Transverse colon (tissue), 4 donors: ENCODE data around the gene SMARCE1. TPM values are rescaled to one million over a fixed set of nuclear protein-coding genes. Genes with fewer than 3 reads are reported as not detected.

Source experiments
- DNase-seq: peaks from one replicate; pipeline ENCODE4 v3.0.0-alpha.2; 2019
- H3K27ac ChIP-seq, 4 donors: fragments of 200-600 bp; sonication (generic); 2 replicates each; pipeline ENCODE4 v1.5.1; 2016 to 2018; ENCODE audit warnings: inconsistent platforms in 4 of 4
- H3K27me3 ChIP-seq: fragments of 200-600 bp; sonication (generic); 2 replicates; pipeline ENCODE4 v1.5.1; 2017; ENCODE audit warnings: inconsistent platforms
- H3K36me3 ChIP-seq, 4 donors: fragments of 200-600 bp; sonication (generic); 2 replicates each; pipeline ENCODE4 v1.5.1; 2017 to 2019; ENCODE audit warnings: inconsistent platforms in 4 of 4
- H3K4me1 ChIP-seq, 4 donors: fragments of 200-600 bp; sonication (generic); 2 replicates each; pipeline ENCODE4 v1.5.1; 2017 to 2020; ENCODE audit warnings: inconsistent platforms in 4 of 4
- H3K4me3 ChIP-seq, 4 donors: fragments of 200-600 bp; sonication (generic); 1 replicate in 1 of 4; 2 replicates in 3 of 4; pipeline versions ENCODE4 v1.5.1 to v1.6.1; 2017 to 2019; ENCODE audit warnings: inconsistent platforms in 4 of 4
- H3K9me3 ChIP-seq, 2 donors: fragments of 200-600 bp; sonication (generic); 2 replicates each; pipeline ENCODE4 v1.5.1; 2017 to 2019; ENCODE audit warnings: inconsistent platforms in 2 of 2
- EP300 ChIP-seq: sonication (generic); formaldehyde crosslinking; IDR thresholded peaks from one replicate; pipeline ENCODE4 v1.6.1; 2017; ENCODE audit warnings: antibody characterized with exemption, low read depth
- POLR2A ChIP-seq: fragments of 450-650 bp; IDR thresholded peaks from one replicate; pipeline ENCODE4 v1.6.1; 2016; ENCODE audit warnings: antibody characterized with exemption, mild to moderate bottlenecking, moderate library complexity
- POLR2AphosphoS5 ChIP-seq, 3 donors: sonication (generic); formaldehyde crosslinking; IDR thresholded peaks; one replicate each; pipeline ENCODE4 v1.6.1; 2016; ENCODE audit warnings: antibody characterized with exemption in 3 of 3
- WGBS, 2 donors: methylation state at CpG; one replicate each; pipeline ENCODE4 v1.1.5; 2018; ENCODE audit warnings: low coverage in 1 of 2; 5-methylcytosine and 5-hydroxymethylcytosine counted together
- in situ Hi-C, 4 donors: fragments of 200-750 bp; cut with MboI; loops; one replicate each; pipeline versions ENCODE4 v1.15.0 to v1.15.1; 2017; ENCODE audit warnings: low sequenced_read_pairs in 3 of 4, low pct_ligation_motif_present in 1 of 4, low pct_unique_long_range_greater_than_20kb in 1 of 4
- intact Hi-C: fragments of 100-400 bp; cut with DNase I; formaldehyde crosslinking; loops from one replicate; pipeline ENCODE4 v1.15.1; 2023; ENCODE audit warnings: low total_unique reads
- total RNA-seq, 4 donors: library from RNA; depleted of rRNA; stranded (reverse); fragments of >200 nt; gene quantifications; one replicate each; pipeline ENCODE4 v1.1.0, GENCODE V29; 2016
- TF ChIP-seq, protein P1 (sequence below), 5 experiments: fragments of 200-600 bp in 3 of 5; fragments of 450-650 bp in 2 of 5; sonication (generic) in 3 of 5; IDR thresholded peaks; 1 replicate in 2 of 5; 2 replicates in 3 of 5; pipeline ENCODE4 v1.5.1; 2016 to 2017; ENCODE audit warnings: antibody characterized with exemption in 5 of 5, inconsistent platforms in 3 of 5, mild to moderate bottlenecking in 2 of 5, moderate library complexity in 1 of 5

Gene SMARCE1
- total RNA-seq, 4 donors from 2014 or later, result 43.0 to 87.2 (median 61.6) TPM

GRCh38 chr17:40645943-40646342 lies 1.7 kb downstream of the SMARCE1 start:
- H3K9me3 ChIP-seq, result no peaks in the 10 kb centered on the region
- WGBS, 2 donors, result 73% methylated on average over 2 of the region's 2 CpGs
- no peak overlapping the region for H3K4me3 ChIP-seq
- no peak for DNase-seq
- H3K27ac ChIP-seq, result no peak overlapping the region
- H3K36me3 ChIP-seq, result peaks cover 0 to 31% (median 13%) of the 10 kb centered on the region in 4 donors
- peaks cover 19 to 41% (median 24%) of the 10 kb centered on the region in 4 donors for H3K4me1 ChIP-seq
- intact Hi-C loops, result no loop called here
- no peaks in the 10 kb centered on the region for H3K27me3 ChIP-seq
- in situ Hi-C loops, result no loop called here
- no peak for TF ChIP-seq POLR2A
- TF ChIP-seq EP300, result no peak
- no peak for TF ChIP-seq POLR2AphosphoS5 (IDR thresholded peaks at IDR 0.05)
- TF ChIP-seq, protein P1, sequence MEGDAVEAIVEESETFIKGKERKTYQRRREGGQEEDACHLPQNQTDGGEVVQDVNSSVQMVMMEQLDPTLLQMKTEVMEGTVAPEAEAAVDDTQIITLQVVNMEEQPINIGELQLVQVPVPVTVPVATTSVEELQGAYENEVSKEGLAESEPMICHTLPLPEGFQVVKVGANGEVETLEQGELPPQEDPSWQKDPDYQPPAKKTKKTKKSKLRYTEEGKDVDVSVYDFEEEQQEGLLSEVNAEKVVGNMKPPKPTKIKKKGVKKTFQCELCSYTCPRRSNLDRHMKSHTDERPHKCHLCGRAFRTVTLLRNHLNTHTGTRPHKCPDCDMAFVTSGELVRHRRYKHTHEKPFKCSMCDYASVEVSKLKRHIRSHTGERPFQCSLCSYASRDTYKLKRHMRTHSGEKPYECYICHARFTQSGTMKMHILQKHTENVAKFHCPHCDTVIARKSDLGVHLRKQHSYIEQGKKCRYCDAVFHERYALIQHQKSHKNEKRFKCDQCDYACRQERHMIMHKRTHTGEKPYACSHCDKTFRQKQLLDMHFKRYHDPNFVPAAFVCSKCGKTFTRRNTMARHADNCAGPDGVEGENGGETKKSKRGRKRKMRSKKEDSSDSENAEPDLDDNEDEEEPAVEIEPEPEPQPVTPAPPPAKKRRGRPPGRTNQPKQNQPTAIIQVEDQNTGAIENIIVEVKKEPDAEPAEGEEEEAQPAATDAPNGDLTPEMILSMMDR (IDR thresholded peaks at IDR 0.05), result no peak

DNA sequence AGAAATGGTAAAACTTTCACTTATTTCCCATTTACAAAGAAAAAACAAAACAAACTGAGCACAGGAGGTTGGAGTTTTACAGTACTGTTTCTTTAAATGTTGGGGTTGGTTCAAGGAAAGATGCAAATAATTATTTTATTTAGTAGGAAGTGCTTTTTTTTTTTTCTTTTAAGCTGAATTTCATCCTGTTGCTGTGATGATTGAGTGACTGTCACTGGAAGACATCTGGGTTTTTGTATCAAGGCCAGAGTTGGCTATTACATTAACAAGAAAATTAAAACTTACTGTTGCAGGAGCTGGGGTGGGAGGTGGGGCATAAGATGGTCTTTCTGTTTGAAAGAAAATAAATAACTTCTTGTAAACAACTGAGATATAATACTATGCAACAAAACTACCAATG lies 2.3 kb downstream of the SMARCE1 start:
- TF ChIP-seq, protein P1 (IDR thresholded peaks at IDR 0.05), result no peak
- no peak for TF ChIP-seq POLR2AphosphoS5 (IDR thresholded peaks at IDR 0.05)
- TF ChIP-seq POLR2A, result no peak
- TF ChIP-seq EP300, result no peak
- Histone ChIP-seq H3K9me3 (no peaks in the 10 kb centered on the region), H3K27ac (no peak overlapping the region), H3K36me3 (peaks cover 0 to 35% (median 17%) of the 10 kb centered on the region in 4 donors), H3K4me1 (peaks cover 19 to 41% (median 24%) of the 10 kb centered on the region in 4 donors), H3K27me3 (no peaks in the 10 kb centered on the region), H3K4me3 (no peak overlapping the region)
- in situ Hi-C loops, result no loop called here
- DNase-seq, result no peak
- intact Hi-C loops, result no loop called here

DNA sequence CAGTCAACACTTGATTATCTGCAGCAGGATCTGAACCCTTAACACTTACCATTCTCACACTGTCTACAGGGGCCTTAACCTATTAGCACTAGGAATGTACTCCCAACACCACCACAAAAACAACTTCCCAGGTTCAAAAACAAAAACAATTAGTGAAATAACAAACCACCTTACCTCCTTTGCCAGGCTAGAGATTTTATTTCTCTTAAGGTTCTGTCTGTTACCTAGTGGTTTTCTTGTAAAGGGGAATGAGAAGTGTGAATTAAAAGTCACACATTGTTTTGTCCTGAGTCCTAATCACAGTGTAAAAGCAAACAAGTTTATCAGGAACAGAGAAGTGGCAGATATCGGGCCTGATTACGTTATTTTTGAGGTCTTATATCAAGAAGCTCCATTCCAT lies 9.7 kb downstream of the SMARCE1 start:
- 84 to 97% methylated on average over 2 of the region's 2 CpGs for WGBS, 2 donors
- peaks cover 0 to 68% (median 37%) of the 10 kb centered on the region in 4 donors for H3K36me3 ChIP-seq

GRCh38 chr17:40633871-40634270 lies 13.7 kb downstream of the SMARCE1 start:
- Histone ChIP-seq H3K27ac (no peak overlapping the region), H3K4me1 (no peaks in the 10 kb centered on the region), H3K36me3 (peaks cover 0 to 78% (median 41%) of the 10 kb centered on the region in 4 donors), H3K9me3 (no peaks in the 10 kb centered on the region), H3K4me3 (no peak overlapping the region), H3K27me3 (no peaks in the 10 kb centered on the region)
- in situ Hi-C loops (no loop called here), intact Hi-C loops (no loop called here)
- TF ChIP-seq EP300 (no peak), POLR2A (no peak), POLR2AphosphoS5 (IDR thresholded peaks at IDR 0.05) (no peak)
- TF ChIP-seq, protein P1 (IDR thresholded peaks at IDR 0.05), result no peak
- DNase-seq, result no peak
- 22 to 28% methylated on average over 1 of the region's 1 CpG for WGBS, 2 donors

More for the DNA sequence above, 9.7 kb downstream of the SMARCE1 start:
- in situ Hi-C loops, result no loop called here
- H3K27me3 ChIP-seq, result no peaks in the 10 kb centered on the region
- H3K4me1 ChIP-seq, result peaks cover 0 to 7% (median 0%) of the 10 kb centered on the region in 4 donors
- DNase-seq, result no peak
- no peaks in the 10 kb centered on the region for H3K9me3 ChIP-seq
- intact Hi-C loops, result no loop called here
- no peak overlapping the region for H3K4me3 ChIP-seq
- TF ChIP-seq EP300, result no peak
- TF ChIP-seq, protein P1 (IDR thresholded peaks at IDR 0.05), result no peak
- TF ChIP-seq POLR2A, result no peak
- TF ChIP-seq POLR2AphosphoS5 (IDR thresholded peaks at IDR 0.05), result no peak
- no peak overlapping the region for H3K27ac ChIP-seq
